ENCODE measurements around the gene DPP6. TPM values are rescaled to one million over a fixed set of nuclear protein-coding genes. Genes with fewer than 3 reads are reported as not detected.

Gene DPP6
- total RNA-seq, 1 donor from 2014 or later = not detected

GRCh38 chr7:154426778-154427177 is 374.6 kb downstream of the DPP6 start:
- Mint-ChIP-seq H3K27ac (no peak overlapping the region), H3K4me3 (no peak overlapping the region), H3K9me3 (peaks cover 5% of the 10 kb centered on the region), H3K36me3 (ENCODE audit: low read depth) (no peaks in the 10 kb centered on the region), H3K4me1 (no peaks in the 10 kb centered on the region), H3K27me3 (no peaks in the 10 kb centered on the region)
- ChIA-PET POLR2A (no interaction called here), CTCF (no interaction called here)
- ATAC-seq (ENCODE audit: low read depth) (no peak), DNase-seq (no peak)
- intact Hi-C loops (cut with micrococcal nuclease) = no loop called here
- no peak for TF ChIP-seq CTCF (IDR thresholded peaks at IDR 0.05)

- intact Hi-C loops (cut with micrococcal nuclease) = no loop called here
- ATAC-seq (ENCODE audit: low read depth) = no peak
- Mint-ChIP-seq H3K4me1 (no peaks in the 10 kb centered on the region), H3K9me3 (peaks cover 5% of the 10 kb centered on the region), H3K27me3 (no peaks in the 10 kb centered on the region), H3K4me3 (no peak overlapping the region), H3K36me3 (ENCODE audit: low read depth) (no peaks in the 10 kb centered on the region), H3K27ac (no peak overlapping the region)
- ChIA-PET POLR2A (no interaction called here), CTCF (no interaction called here)
- TF ChIP-seq CTCF (IDR thresholded peaks at IDR 0.05) = no peak
- no peak for DNase-seq
Observed at GRCh38 chr7:154427533-154427932, 375.3 kb downstream of the DPP6 start.

GRCh38 chr7:154429666-154430404 is 377.6 kb downstream of the DPP6 start:
- intact Hi-C loops (cut with micrococcal nuclease) = no loop called here
- ChIA-PET CTCF (no interaction called here), POLR2A (no interaction called here)
- DNase-seq (no peak), ATAC-seq (ENCODE audit: low read depth) (no peak)
- Mint-ChIP-seq H3K4me3 (no peak overlapping the region), H3K27ac (no peak overlapping the region), H3K9me3 (peaks cover 5% of the 10 kb centered on the region), H3K36me3 (ENCODE audit: low read depth) (no peaks in the 10 kb centered on the region), H3K27me3 (no peaks in the 10 kb centered on the region), H3K4me1 (no peaks in the 10 kb centered on the region)
- no peak for TF ChIP-seq CTCF (IDR thresholded peaks at IDR 0.05)

- Mint-ChIP-seq H3K4me3 (no peak overlapping the region), H3K27me3 (no peaks in the 10 kb centered on the region), H3K9me3 (peaks cover 5% of the 10 kb centered on the region), H3K27ac (no peak overlapping the region), H3K36me3 (ENCODE audit: low read depth) (no peaks in the 10 kb centered on the region), H3K4me1 (no peaks in the 10 kb centered on the region)
- ChIA-PET POLR2A (no interaction called here), CTCF (no interaction called here)
- intact Hi-C loops (cut with micrococcal nuclease) = no loop called here
- ATAC-seq (ENCODE audit: low read depth) (no peak), DNase-seq (no peak)
- no peak for TF ChIP-seq CTCF (IDR thresholded peaks at IDR 0.05)
Observed at GRCh38 chr7:154430640-154431039, 378.4 kb downstream of the DPP6 start.

- ChIA-PET POLR2A (no interaction called here), CTCF (no interaction called here)
- H3K4me1 Mint-ChIP-seq = no peaks in the 10 kb centered on the region
- no peaks in the 10 kb centered on the region for H3K36me3 Mint-ChIP-seq (ENCODE audit: low read depth)
- H3K4me3 Mint-ChIP-seq = no peak overlapping the region
- H3K27me3 Mint-ChIP-seq = no peaks in the 10 kb centered on the region
- DNase-seq (no peak), ATAC-seq (ENCODE audit: low read depth) (no peak)
- peaks cover 5% of the 10 kb centered on the region for H3K9me3 Mint-ChIP-seq
- no peak for TF ChIP-seq CTCF (IDR thresholded peaks at IDR 0.05)
- no peak overlapping the region for H3K27ac Mint-ChIP-seq
- intact Hi-C loops (cut with micrococcal nuclease) = no loop called here
Observed at GRCh38 chr7:154431045-154431444, 378.8 kb downstream of the DPP6 start.

Data from activated B cell treated with CpG ODN at 0.5 μM for 24 hours (primary cell).